GM18867 (cell line): ENCODE results near the gene FAM222B.
A peak's percentile ranks its signal among the peaks of the same experiment; 100 is the strongest.

Source experiments
- ATAC-seq: cut with Tn5 transposase; IDR thresholded peaks from one replicate; pipeline ENCODE4 v1.9.1; 2021; ENCODE audit warnings: mild to moderate bottlenecking, moderate library complexity; ENCODE audit not compliant: unreplicated experiment

FAM222B gene

GRCh38 chr17:28716740-28717577 lies 125.6 kb downstream of the FAM222B start:
- no peak for ATAC-seq

- ATAC-seq, result no peak
Observed at GRCh38 chr17:28715217-28715616, 127.4 kb downstream of the FAM222B start.

- ATAC-seq, result no peak
Observed at GRCh38 chr17:28714281-28714680, 128.3 kb downstream of the FAM222B start.

GRCh38 chr17:28712705-28713415 lies 129.7 kb downstream of the FAM222B start:
- no peak for ATAC-seq

GRCh38 chr17:28712032-28712704 lies 130.4 kb downstream of the FAM222B start:
- ATAC-seq, result no peak

GRCh38 chr17:28711723-28712031 lies 130.9 kb downstream of the FAM222B start, which contains the start of gene PROCA1:
Gene PROCA1 (minus strand): TSS chr17:28711888. CDS start chr17:28711660, 228 bp downstream.
- peak; percentile 30 for ATAC-seq

- peak; percentile 68 for ATAC-seq
Observed at GRCh38 chr17:28710861-28711722, 131.5 kb downstream of the FAM222B start.

GRCh38 chr17:28707339-28707720 lies 135.3 kb downstream of the FAM222B start:
- no peak for ATAC-seq

GRCh38 chr17:28706471-28707338 lies 135.9 kb downstream of the FAM222B start:
- no peak for ATAC-seq
